SK-N-SH treated with all-trans-retinoic acid at 6 μM for 48 hours (cell line): ENCODE data around the gene KRTAP2-3.

Source experiments
- ATAC-seq: fragments of 200-7000 bp; cut with Tn5 transposase; 3 replicates; pipeline ENCODE4 v1.9.1; 2020; ENCODE audit warnings: mild to moderate bottlenecking, moderate library complexity
- ARNTL ChIP-seq: fragments of 450-650 bp; formaldehyde crosslinking; IDR thresholded peaks from 2 replicates; pipeline ENCODE4 v1.5.0; 2020; ENCODE audit warnings: low read depth, mild to moderate bottlenecking, moderate library complexity, borderline replicate concordance
- BACH2 ChIP-seq: fragments of 250-450 bp; sonication (Bioruptor Pico); IDR thresholded peaks from 2 replicates; pipeline ENCODE4 v1.9.0; 2021; ENCODE audit warnings: mild to moderate bottlenecking, borderline replicate concordance
- CSDC2 ChIP-seq: fragments of 250-450 bp; sonication (Bioruptor Pico); IDR thresholded peaks from 2 replicates; pipeline ENCODE4 v1.5.0; 2020; ENCODE audit warnings: mild to moderate bottlenecking, moderate library complexity
- CSRNP3 ChIP-seq: fragments of 250-450 bp; sonication (Bioruptor Pico); IDR thresholded peaks from 2 replicates; pipeline ENCODE4 v1.5.1; 2021; ENCODE audit warnings: mild to moderate bottlenecking, moderate library complexity
- ESRRG ChIP-seq: fragments of 250-450 bp; sonication (Bioruptor Pico); IDR thresholded peaks from 2 replicates; pipeline ENCODE4 v1.6.1; 2021; ENCODE audit warnings: mild to moderate bottlenecking
- GLIS3 ChIP-seq: fragments of 250-450 bp; sonication (Bioruptor Pico); IDR thresholded peaks from 2 replicates; pipeline ENCODE4 v1.5.0; 2020; ENCODE audit warnings: mild to moderate bottlenecking, moderate library complexity
- ISL1 ChIP-seq: fragments of 250-450 bp; sonication (Bioruptor Pico); IDR thresholded peaks from 2 replicates; pipeline ENCODE4 v2.1.2; 2022; ENCODE audit warnings: mild to moderate bottlenecking, moderate library complexity
- OSR1 ChIP-seq: fragments of 250-450 bp; sonication (Bioruptor Pico); IDR thresholded peaks from 2 replicates; pipeline ENCODE4 v1.8.0; 2022; ENCODE audit warnings: moderate library complexity, mild to moderate bottlenecking, inconsistent platforms
- PPARA ChIP-seq: fragments of 250-450 bp; sonication (Bioruptor Pico); IDR thresholded peaks from 2 replicates; pipeline ENCODE4 v1.5.0; 2020; ENCODE audit warnings: mild to moderate bottlenecking, borderline replicate concordance
- RARB ChIP-seq: fragments of 250-450 bp; sonication (Bioruptor Pico); IDR thresholded peaks from 2 replicates; pipeline ENCODE4 v1.8.0; 2021; ENCODE audit warnings: mild to moderate bottlenecking, moderate library complexity
- SNAI2 ChIP-seq: fragments of 250-450 bp; sonication (Bioruptor Pico); IDR thresholded peaks from 2 replicates; pipeline ENCODE4 v1.5.0; 2020; ENCODE audit warnings: mild to moderate bottlenecking, moderate library complexity
- TCF4 ChIP-seq: fragments of 250-450 bp; sonication (Bioruptor Pico); IDR thresholded peaks from 2 replicates; pipeline ENCODE4 v1.8.0; 2021; ENCODE audit warnings: mild to moderate bottlenecking, moderate library complexity, borderline replicate concordance
- TOX ChIP-seq: fragments of 250-450 bp; sonication (Bioruptor Pico); IDR thresholded peaks from 2 replicates; pipeline ENCODE4 v1.8.0; 2021; ENCODE audit warnings: mild to moderate bottlenecking, moderate library complexity, borderline replicate concordance
- TSHZ2 ChIP-seq: fragments of 250-450 bp; sonication (Bioruptor Pico); IDR thresholded peaks from 2 replicates; pipeline ENCODE4 v1.5.0; 2020; ENCODE audit warnings: mild to moderate bottlenecking, moderate library complexity
- ZC3H10 ChIP-seq: fragments of 250-450 bp; sonication (Bioruptor Pico); IDR thresholded peaks from 2 replicates; pipeline ENCODE4 v1.5.1; 2021; ENCODE audit warnings: mild to moderate bottlenecking, moderate library complexity
- ZFP3 ChIP-seq: fragments of 250-450 bp; sonication (Bioruptor Pico); IDR thresholded peaks from 2 replicates; pipeline ENCODE4 v1.5.0; 2020; ENCODE audit warnings: mild to moderate bottlenecking, moderate library complexity
- ZFP30 ChIP-seq: fragments of 450-650 bp; formaldehyde crosslinking; IDR thresholded peaks from 2 replicates; pipeline ENCODE4 v1.5.0; 2022; ENCODE audit warnings: mild to moderate bottlenecking, moderate library complexity
- ZNF565 ChIP-seq: fragments of 450-650 bp; formaldehyde crosslinking; conservative IDR thresholded peaks from 2 replicates; pipeline ENCODE4 v1.5.0; 2020; ENCODE audit warnings: low read depth, mild to moderate bottlenecking, moderate library complexity
- ZNF70 ChIP-seq: fragments of 450-650 bp; formaldehyde crosslinking; IDR thresholded peaks from 2 replicates; pipeline ENCODE4 v1.5.0; 2020; ENCODE audit warnings: mild to moderate bottlenecking, moderate library complexity
- ZNF8 ChIP-seq: fragments of 450-650 bp; formaldehyde crosslinking; IDR thresholded peaks from 2 replicates; pipeline ENCODE4 v1.5.0; 2020; ENCODE audit warnings: mild to moderate bottlenecking, moderate library complexity
- TF ChIP-seq, protein P1 (sequence below): fragments of 250-450 bp; sonication (Bioruptor Pico); IDR thresholded peaks from 2 replicates; pipeline ENCODE4 v1.8.0; 2020; ENCODE audit warnings: mild to moderate bottlenecking, moderate library complexity, borderline replicate concordance
- TF ChIP-seq, protein P2 (sequence below): fragments of 250-450 bp; sonication (Bioruptor Pico); IDR thresholded peaks from 2 replicates; pipeline ENCODE4 v1.5.1; 2020; ENCODE audit warnings: low read depth, mild to moderate bottlenecking, moderate library complexity
- TF ChIP-seq, protein P3 (sequence below): fragments of 250-450 bp; sonication (Bioruptor Pico); IDR thresholded peaks from 2 replicates; pipeline ENCODE4 v1.8.0; 2021; ENCODE audit warnings: low read depth, mild to moderate bottlenecking, moderate library complexity, borderline replicate concordance

Gene KRTAP2-3

GRCh38 chr17:41016578-41017215 lies 43.2 kb downstream of the KRTAP2-3 start:
- ATAC-seq: no peak
- TF ChIP-seq ZNF70 (CRISPR knock-in tag) (no peak), ISL1 (CRISPR knock-in tag) (no peak), TOX (CRISPR knock-in tag) (no peak), ESRRG (CRISPR knock-in tag) (no peak), ZFP30 (no peak)
- TF ChIP-seq, all 23 proteins: peak for 0

DNA sequence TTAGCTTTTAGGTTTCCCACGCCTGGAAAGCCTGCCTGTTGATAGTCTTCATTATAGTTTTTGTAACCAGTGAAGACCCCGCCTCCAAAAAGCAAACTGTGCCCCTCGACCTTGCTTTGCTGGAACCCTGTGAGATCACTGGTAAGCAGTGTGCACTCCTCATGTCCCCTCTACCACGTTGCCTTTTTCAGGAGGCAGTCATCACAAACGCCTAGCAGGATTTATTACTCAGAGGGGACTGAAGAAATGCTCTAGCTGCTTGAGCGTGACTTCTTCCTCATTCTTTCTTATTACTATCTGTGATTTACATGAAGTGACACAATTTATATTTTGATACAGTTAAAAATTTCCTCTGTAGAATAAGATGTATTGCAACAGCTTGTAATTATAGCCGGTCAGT lies 44.5 kb downstream of the KRTAP2-3 start:
- no peak for ATAC-seq

GRCh38 chr17:41013606-41014005 lies 46.3 kb downstream of the KRTAP2-3 start:
- no peak for ATAC-seq
- TF ChIP-seq ZC3H10 (CRISPR knock-in tag) (no peak), CSDC2 (CRISPR knock-in tag) (no peak), SNAI2 (CRISPR knock-in tag) (no peak), ARNTL (CRISPR knock-in tag) (no peak), ZNF565 (CRISPR knock-in tag) (no peak), ZFP3 (no peak), CSRNP3 (CRISPR knock-in tag) (no peak), OSR1 (CRISPR knock-in tag) (no peak), TSHZ2 (CRISPR knock-in tag) (no peak), TCF4 (CRISPR knock-in tag) (no peak), ZFP30 (no peak), PPARA (no peak), GLIS3 (CRISPR knock-in tag) (no peak), RARB (CRISPR knock-in tag) (no peak), ZNF8 (CRISPR knock-in tag) (no peak)
- TF ChIP-seq, protein P1, sequence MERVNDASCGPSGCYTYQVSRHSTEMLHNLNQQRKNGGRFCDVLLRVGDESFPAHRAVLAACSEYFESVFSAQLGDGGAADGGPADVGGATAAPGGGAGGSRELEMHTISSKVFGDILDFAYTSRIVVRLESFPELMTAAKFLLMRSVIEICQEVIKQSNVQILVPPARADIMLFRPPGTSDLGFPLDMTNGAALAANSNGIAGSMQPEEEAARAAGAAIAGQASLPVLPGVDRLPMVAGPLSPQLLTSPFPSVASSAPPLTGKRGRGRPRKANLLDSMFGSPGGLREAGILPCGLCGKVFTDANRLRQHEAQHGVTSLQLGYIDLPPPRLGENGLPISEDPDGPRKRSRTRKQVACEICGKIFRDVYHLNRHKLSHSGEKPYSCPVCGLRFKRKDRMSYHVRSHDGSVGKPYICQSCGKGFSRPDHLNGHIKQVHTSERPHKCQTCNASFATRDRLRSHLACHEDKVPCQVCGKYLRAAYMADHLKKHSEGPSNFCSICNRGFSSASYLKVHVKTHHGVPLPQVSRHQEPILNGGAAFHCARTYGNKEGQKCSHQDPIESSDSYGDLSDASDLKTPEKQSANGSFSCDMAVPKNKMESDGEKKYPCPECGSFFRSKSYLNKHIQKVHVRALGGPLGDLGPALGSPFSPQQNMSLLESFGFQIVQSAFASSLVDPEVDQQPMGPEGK (CRISPR knock-in tag): no peak

More for the DNA sequence above, 44.5 kb downstream of the KRTAP2-3 start:
- TF ChIP-seq RARB (CRISPR knock-in tag) (no peak), TCF4 (CRISPR knock-in tag) (no peak), ARNTL (CRISPR knock-in tag) (no peak), ISL1 (CRISPR knock-in tag) (no peak), SNAI2 (CRISPR knock-in tag) (no peak), GLIS3 (CRISPR knock-in tag) (no peak), BACH2 (CRISPR knock-in tag) (no peak), OSR1 (CRISPR knock-in tag) (no peak), ZNF70 (CRISPR knock-in tag) (no peak), CSDC2 (CRISPR knock-in tag) (no peak), TOX (CRISPR knock-in tag) (no peak), ZFP3 (no peak), ZC3H10 (CRISPR knock-in tag) (no peak)
- TF ChIP-seq, protein P2, sequence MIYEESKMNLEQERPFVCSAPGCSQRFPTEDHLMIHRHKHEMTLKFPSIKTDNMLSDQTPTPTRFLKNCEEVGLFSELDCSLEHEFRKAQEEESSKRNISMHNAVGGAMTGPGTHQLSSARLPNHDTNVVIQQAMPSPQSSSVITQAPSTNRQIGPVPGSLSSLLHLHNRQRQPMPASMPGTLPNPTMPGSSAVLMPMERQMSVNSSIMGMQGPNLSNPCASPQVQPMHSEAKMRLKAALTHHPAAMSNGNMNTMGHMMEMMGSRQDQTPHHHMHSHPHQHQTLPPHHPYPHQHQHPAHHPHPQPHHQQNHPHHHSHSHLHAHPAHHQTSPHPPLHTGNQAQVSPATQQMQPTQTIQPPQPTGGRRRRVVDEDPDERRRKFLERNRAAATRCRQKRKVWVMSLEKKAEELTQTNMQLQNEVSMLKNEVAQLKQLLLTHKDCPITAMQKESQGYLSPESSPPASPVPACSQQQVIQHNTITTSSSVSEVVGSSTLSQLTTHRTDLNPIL (CRISPR knock-in tag): no peak
- TF ChIP-seq, protein P1 (CRISPR knock-in tag): no peak
- TF ChIP-seq, protein P3, sequence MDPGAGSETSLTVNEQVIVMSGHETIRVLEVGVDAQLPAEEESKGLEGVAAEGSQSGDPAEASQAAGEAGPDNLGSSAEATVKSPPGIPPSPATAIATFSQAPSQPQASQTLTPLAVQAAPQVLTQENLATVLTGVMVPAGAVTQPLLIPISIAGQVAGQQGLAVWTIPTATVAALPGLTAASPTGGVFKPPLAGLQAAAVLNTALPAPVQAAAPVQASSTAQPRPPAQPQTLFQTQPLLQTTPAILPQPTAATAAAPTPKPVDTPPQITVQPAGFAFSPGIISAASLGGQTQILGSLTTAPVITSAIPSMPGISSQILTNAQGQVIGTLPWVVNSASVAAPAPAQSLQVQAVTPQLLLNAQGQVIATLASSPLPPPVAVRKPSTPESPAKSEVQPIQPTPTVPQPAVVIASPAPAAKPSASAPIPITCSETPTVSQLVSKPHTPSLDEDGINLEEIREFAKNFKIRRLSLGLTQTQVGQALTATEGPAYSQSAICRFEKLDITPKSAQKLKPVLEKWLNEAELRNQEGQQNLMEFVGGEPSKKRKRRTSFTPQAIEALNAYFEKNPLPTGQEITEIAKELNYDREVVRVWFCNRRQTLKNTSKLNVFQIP (CRISPR knock-in tag): no peak
